HG03103 (cell line): ENCODE results near the gene EDEM1.

ENCODE experiments used
- ATAC-seq: cut with Tn5 transposase; IDR thresholded peaks from one replicate; pipeline ENCODE4 v1.9.1; 2021; ENCODE audit warnings: low read depth; ENCODE audit not compliant: unreplicated experiment

Gene EDEM1

GRCh38 chr3:5197470-5198312 is 10.2 kb downstream of the EDEM1 start:
- peak; percentile 56 for ATAC-seq

- no peak for ATAC-seq
These were observed 10.8 kb downstream of the EDEM1 start for GRCh38 chr3:5198313-5198677.

GRCh38 chr3:5198986-5199731 is 11.7 kb downstream of the EDEM1 start:
- ATAC-seq: peak; percentile 33

GRCh38 chr3:5201536-5201935 is 14.0 kb downstream of the EDEM1 start:
- no peak for ATAC-seq

GRCh38 chr3:5202222-5202621 is 14.7 kb downstream of the EDEM1 start:
- no peak for ATAC-seq

GRCh38 chr3:5205165-5205941 is 17.8 kb downstream of the EDEM1 start:
- ATAC-seq: peak; percentile 99

GRCh38 chr3:5210926-5211325 is 23.4 kb downstream of the EDEM1 start:
- ATAC-seq: no peak

GRCh38 chr3:5212628-5213573 is 25.4 kb downstream of the EDEM1 start:
- no peak for ATAC-seq

GRCh38 chr3:5213574-5213966 is 26.1 kb downstream of the EDEM1 start:
- ATAC-seq: no peak

GRCh38 chr3:5214352-5214751 is 26.8 kb downstream of the EDEM1 start:
- no peak for ATAC-seq

GRCh38 chr3:5217824-5218595 is 30.5 kb downstream of the EDEM1 start:
- no peak for ATAC-seq

GRCh38 chr3:5218815-5219214 is 31.3 kb downstream of the EDEM1 start:
- ATAC-seq: no peak

- no peak for ATAC-seq
These were observed 31.7 kb downstream of the EDEM1 start for GRCh38 chr3:5219216-5219615.

GRCh38 chr3:5220193-5220592 is 32.7 kb downstream of the EDEM1 start:
- no peak for ATAC-seq

GRCh38 chr3:5220667-5221431 is 33.3 kb downstream of the EDEM1 start:
- no peak for ATAC-seq

GRCh38 chr3:5221701-5222100 is 34.2 kb downstream of the EDEM1 start:
- no peak for ATAC-seq

- no peak for ATAC-seq
These were observed 34.9 kb downstream of the EDEM1 start for GRCh38 chr3:5222283-5223005.

- no peak for ATAC-seq
These were observed 39.3 kb downstream of the EDEM1 start for GRCh38 chr3:5226783-5227182.
